MM.1S (cell line): Measurements from ENCODE around the gene PLEKHH1.

Experiments used
- CTCF ChIP-seq: fragments of 300-600 bp; sonication (generic); IDR thresholded peaks from 2 replicates; pipeline ENCODE4 v1.5.1; 2016; ENCODE audit warnings: antibody characterized with exemption, low read length, mixed read lengths
- EZH2 ChIP-seq: fragments of 300-600 bp; sonication (generic); optimal IDR thresholded peaks from 2 replicates; pipeline ENCODE3; 2017; ENCODE audit warnings: low read depth, mild to moderate bottlenecking, antibody characterized with exemption, low read length, mixed read lengths

- TF ChIP-seq EZH2 (no peak), CTCF (no peak)
Observed at GRCh38 chr14:67502867-67503266, 30.2 kb upstream of the PLEKHH1 start.
